Neural progenitor cell (in vitro differentiated cells): ENCODE data around the gene USP35.

Experiments used
- CTCF ChIP-seq: fragments of 200-600 bp; sonication (generic); IDR thresholded peaks from 2 replicates; pipeline ENCODE4 v1.5.1; 2017; ENCODE audit warnings: antibody characterized with exemption, mild to moderate bottlenecking
- EZH2 ChIP-seq: fragments of 200-600 bp; sonication (generic); IDR thresholded peaks from 2 replicates; pipeline ENCODE4 v1.6.1; 2017; ENCODE audit warnings: antibody characterized with exemption, mild to moderate bottlenecking, moderate library complexity
- EZH2phosphoT487 ChIP-seq: fragments of 200-600 bp; sonication (generic); IDR thresholded peaks from 2 replicates; pipeline ENCODE4 v1.6.1; 2017; ENCODE audit warnings: antibody characterized with exemption

GRCh38 chr11:78168539-78169477, 19.9 kb upstream of the USP35 start:
- TF ChIP-seq CTCF (no peak), EZH2phosphoT487 (no peak), EZH2 (no peak)
